ENCODE measurements around the gene USHBP1.

DNA sequence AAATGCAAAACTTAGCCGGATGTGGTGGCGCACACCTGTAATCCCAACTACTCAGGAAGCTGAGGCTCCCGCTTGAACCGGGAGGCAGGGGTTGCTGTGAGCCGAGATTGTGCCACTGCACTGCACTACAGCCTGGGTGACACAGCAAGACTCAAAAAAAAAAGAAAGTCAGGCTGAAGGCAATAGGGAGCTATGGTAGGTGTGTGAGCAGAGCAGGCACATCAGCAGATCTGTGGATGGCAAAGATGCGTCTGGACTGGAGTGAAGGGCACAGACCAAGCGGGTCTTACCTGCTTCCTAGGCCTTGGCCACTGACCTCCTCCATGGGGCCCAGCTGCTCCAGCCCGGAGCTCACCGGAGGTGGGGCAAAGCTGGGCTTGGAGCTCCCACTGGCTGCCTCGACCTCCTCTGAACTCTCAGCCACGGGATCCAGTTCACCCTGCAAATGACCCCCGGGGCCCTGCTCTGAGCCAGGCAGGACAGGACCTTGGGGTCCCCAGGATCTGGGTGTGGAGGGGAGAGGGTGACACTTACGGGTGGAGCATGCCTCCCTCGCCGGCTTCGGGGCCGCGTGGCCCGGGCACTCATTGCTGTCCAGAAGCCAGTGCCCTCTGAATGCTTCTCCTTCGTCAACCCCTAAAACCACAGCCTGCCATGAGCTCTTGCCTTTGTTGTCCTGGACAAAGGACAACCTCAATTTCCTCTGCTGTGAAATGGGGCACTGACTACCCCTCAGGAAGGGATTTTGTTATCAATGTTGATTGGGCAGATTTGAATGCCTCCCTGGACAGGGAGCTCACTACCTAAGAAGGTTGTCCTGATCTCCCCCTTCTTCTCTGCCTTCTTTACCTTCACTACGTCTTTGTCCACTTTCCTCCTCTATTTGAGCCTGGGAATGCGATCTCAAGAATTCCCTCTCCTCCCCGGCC lies 569 bp downstream of the USHBP1 start:
- TF ChIP-seq CTCF (IDR thresholded peaks at IDR 0.05) = no peak
- no peak for TF ChIP-seq POLR2A (IDR thresholded peaks at IDR 0.05)

Data from prostate gland (tissue), 2 donors.